Raji (cell line): ENCODE data around the gene FDX2.

Experiments used
- POLR2A ChIP-seq: IDR thresholded peaks from 2 replicates; pipeline ENCODE4 v1.6.1; 2011; ENCODE audit warnings: low read depth, low read length, control low read depth; ENCODE audit not compliant: insufficient read depth

The FDX2 gene

GRCh38 chr19:10320602-10321416 is 5.0 kb upstream of the FDX2 start:
- TF ChIP-seq POLR2A = no peak

DNA sequence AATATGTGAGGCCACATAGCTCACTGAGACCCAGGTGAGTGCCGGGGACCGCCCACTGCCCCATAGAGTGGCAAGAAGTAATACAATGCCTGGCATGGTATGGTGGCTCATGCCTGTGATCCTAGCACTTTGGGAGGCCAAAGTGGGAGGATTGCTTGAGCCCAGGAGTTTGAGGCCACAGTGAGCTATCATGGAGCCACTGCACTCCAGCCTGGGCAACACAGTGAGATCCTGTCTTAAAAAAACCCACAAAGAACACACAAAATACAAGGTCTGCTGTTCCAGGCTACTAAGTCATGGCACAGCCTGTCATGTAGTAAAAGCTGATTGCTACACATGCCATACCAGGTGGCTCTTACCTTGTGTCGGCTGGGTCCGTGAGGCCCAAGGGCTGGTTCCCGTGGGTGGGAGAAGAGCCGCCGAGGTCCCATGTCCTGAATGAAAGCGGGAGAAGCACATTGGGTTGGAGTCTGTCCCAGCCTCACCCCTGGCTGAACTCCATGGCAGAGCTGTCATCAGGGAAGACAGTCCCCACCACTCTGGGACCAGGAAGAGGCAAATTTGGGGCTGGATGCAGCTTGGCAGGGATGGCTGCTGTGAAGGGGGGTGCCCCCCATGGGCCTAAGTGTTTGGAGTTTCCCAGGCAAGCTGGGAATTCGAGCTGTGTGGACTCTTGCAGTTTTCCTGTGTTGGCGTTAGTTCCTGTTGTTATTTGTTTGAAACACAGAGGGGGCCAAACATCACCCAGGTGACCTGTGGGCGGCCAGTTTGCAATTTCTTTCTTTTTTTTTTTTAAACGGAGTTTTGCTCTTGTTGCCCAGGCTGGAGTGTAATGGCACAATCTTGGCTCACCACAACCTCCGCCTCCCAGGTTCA is 3.2 kb upstream of the FDX2 start:
- no peak for TF ChIP-seq POLR2A

- TF ChIP-seq POLR2A = no peak
Measured at GRCh38 chr19:10317857-10318462, 2.1 kb upstream of the FDX2 start.

- no peak for TF ChIP-seq POLR2A
Measured at GRCh38 chr19:10317045-10317856, 1.4 kb upstream of the FDX2 start.

DNA sequence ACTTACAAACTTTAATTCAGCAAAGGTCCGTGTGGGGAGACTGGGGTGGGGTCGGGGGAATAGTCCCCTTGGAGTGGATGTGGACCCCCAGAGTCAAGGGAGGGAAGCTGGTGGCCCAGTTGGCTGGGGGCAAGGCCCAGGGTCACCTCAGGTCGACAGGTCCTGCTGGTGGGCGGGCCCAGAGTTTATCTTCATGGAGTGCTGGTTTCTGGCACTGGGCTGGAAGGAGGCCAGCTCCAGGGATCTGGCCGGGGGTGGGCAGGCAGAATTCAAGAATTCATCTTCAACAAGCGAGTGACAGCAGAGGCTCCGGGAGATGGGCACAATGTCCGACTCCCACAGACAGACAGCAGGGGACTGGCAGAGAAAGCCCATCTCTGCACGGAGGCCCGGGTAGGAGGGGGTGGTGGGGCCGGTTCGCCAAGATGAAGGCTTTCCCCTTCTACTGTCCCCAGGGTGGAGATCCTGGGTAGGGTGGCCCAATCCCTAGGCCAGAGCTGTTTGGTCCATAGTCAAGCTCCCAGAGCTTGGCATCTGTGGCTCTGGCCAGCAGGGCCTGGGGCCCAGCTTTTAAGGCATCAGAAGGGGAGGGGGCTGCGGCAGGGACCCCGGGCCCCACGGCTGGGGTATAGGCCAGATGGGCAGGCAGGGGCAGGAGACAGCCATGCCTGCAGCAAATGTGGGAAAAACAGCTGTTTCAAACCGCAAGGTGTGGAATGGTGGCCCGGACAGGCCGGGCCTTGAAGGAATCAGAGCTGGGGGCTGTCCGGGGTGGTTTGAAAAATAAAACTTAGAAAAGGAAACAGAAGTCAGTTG is 622 bp upstream of the FDX2 start:
- TF ChIP-seq POLR2A = no peak

- TF ChIP-seq POLR2A = no peak
Measured at GRCh38 chr19:10309423-10309822, 6.4 kb downstream of the FDX2 start, which contains the start of gene ZGLP1. Gene ZGLP1, minus strand, starts transcription at chr19:10309815.

DNA sequence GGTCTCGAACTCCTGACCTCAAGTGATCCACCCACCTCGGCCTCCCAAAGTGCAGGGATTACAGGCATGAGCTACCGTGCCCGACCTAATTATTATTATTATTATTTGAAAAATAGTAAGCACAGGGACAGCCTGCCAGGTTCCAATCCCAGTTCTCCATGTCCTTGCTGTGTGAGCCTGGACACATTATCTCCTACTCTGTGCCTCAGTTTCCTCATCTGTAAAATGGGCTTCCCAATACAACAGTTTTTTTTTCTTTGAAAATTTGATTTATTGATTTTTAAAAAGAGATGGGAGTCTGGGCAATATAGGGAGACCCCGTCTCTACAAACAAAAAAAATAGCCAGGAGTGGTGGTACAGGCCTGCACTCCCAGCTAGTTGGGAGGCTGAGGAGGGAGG is 9.5 kb downstream of the FDX2 start:
- TF ChIP-seq POLR2A = no peak

DNA sequence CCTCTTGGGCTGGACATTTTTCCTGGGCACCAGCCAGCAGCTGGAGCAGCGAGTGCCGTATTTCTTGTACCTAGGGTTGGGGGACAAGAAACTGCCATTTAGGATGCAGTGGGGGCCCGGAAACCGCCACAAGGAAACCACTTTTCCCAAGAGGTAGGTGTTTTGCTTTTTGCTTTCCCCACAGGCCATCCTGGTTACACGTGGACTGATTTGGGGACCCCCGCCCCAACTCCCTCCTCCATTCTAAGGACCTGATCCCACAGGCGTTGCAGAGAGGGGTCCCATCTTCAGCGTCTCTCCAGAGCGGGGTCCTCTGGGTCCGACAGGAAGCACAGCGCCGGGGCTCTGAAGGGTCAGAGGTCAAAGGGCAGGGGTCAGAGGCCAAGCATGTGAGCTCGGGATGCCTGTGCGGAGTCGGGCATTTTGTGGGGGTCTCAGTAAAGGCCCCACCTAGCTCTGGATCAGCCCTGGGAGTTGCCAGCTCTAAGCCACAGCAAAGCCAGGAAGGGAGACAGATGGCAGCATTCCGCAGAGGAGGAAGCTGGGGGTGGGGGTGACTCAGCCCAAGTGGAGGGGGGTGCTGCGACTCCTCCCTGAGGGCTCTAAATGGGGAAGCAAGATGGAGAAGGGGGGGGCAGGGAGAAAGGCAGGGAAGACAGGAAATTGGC is 10.5 kb downstream of the FDX2 start:
- TF ChIP-seq POLR2A = no peak

- no peak for TF ChIP-seq POLR2A
Measured at GRCh38 chr19:10299545-10300458, 16.0 kb downstream of the FDX2 start.

DNA sequence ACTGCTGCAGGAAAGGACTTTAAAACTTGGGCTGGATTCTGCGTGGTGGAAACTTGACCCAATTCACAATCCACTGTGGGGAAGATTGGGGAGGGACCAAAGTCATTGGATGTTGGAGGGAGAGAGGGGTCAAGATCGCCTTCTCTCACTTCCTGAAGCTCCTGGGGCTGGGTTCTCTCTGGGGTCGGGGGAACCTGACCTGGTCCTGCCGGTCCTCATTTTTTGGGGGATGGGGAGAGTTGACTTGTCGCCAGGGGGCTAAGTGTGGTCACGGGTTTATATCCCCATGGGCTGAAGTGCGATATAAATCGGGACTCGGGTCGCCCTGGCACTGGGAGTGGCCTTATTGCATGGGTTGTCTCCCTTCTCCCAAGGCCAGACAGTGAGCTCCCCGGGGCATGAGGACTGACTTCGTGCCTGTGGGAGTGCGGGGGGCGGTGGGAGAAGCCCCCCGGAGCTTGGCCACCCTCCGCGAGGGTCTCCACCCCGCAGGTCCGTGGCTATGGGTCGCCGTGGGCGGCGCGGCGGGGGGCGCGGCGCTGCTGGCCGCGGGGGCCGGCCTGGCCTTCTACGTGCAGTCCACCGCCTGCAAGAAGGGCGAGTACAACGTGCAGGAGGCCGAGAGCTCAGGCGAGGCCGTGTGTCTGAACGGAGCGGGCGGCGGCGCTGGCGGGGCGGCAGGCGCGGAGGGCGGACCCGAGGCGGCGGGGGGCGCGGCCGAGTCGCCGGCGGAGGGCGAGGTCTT is 19.8 kb downstream of the FDX2 start:
- no peak for TF ChIP-seq POLR2A

GRCh38 chr19:10295305-10295846 is 20.4 kb downstream of the FDX2 start:
- TF ChIP-seq POLR2A = no peak

- TF ChIP-seq POLR2A = no peak
Measured at GRCh38 chr19:10294368-10294697, 21.5 kb downstream of the FDX2 start.
